ENCODE measurements around the gene GRHL3.

GRHL3 gene

DNA sequence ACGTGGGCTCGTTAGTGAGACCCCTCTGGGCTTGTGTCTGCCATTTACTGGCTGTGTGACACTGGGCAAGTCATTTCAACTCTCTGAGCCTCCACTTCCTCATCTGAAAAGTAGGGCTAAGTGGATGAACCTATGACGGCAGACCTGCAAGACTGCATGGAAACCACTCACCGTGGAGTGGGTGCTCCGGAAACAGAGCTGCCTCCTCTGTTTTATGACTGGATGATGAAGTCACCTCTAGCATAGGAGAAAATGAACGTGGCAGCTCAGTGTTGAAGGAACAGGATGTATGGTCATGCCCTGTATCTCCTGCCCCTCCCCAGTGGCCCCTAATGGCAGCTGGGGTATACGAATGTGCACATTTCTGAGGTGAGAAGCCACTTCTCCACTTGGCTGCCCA lies 53.9 kb downstream of the GRHL3 start:
- no peak for DNase-seq (ENCODE audit: low read depth)

DNA sequence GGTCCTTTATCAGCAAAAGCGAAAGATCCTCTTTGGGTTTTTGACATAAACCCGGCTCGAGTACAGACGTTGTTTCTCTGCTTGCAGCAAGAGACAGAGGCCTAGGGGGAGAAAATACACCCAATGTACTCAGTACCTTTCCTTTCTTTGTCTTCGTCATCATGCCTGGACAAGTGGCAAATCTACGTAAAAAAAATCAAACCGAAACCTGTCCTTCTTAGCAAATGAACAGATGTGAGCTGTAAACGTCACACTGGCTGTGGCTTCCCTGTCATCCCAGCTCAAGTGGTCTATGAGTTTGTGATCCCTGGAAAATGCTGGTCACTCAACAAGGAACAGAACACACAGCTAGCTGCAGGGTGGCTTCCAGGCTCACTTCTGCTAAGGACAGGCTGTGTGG lies 54.6 kb downstream of the GRHL3 start:
- no peak for DNase-seq (ENCODE audit: low read depth)

DNA sequence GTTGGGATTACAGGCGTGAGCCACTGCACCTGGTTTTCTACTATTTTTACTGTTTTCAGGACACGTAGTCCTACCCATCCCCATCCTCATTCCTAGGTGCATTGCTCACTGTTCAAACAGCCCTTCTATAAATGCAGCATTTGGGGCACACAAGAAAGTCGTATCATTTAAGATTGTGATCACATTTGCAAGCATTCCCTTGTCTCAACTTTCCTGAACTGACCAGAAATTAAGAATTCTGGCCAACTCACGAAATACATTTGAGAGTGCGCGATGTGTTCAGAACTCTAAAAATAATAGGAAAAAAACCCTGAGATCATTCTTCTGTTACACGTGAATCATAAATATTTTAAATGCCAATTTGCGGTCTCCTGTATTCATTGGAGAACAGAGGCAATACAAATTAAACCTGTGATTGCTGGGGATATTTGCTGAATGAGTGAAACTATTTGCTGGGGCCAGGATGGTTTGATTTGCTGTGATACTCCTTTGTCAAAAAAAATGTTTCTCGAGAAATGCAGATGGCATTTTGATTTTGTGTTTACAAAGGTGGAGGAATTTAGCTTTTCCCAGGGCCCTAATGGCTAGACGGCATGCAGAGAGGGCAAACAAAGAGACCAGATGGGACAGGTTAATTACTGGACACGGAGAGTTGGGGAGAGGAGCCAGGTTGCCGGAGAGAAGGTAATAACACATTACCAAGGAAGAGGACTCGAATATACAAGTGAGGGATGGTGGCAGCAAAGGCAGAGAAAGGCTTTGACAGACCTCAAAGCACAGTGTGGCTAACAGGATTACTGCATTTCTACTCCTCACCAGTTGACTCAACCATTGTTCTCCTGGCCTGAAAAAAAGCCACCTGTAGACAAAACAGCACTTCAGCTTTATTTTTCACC lies 56.0 kb downstream of the GRHL3 start:
- DNase-seq (ENCODE audit: low read depth): peak; percentile 21

DNA sequence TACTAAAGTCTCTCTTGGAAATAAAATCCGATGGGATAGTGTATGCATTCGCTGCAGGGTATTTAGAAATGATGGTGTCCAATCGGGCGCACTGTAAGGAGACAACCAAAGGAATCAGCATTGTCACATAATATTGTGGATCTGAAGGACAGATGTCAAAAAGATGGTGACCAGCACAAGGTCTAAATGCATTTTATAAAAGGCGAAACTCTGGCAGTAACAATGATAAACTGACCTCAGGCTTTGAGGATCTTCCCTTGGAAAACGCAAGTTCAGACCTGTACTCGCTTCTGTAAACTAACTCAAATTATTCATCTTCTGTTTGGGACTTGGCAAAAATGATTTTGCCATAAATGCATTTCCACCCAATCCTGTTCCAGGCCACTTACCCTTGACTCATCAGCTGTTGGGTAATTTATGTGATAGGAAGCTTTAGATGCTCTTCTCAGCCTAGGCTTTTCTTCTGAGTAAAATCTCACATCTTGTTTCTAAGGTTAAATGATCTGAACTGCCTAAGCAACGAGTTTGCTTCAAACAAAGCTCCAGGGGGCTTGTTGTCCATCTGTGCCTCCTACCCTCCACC lies 60.7 kb downstream of the GRHL3 start:
- DNase-seq (ENCODE audit: low read depth): peak; percentile 29

DNA sequence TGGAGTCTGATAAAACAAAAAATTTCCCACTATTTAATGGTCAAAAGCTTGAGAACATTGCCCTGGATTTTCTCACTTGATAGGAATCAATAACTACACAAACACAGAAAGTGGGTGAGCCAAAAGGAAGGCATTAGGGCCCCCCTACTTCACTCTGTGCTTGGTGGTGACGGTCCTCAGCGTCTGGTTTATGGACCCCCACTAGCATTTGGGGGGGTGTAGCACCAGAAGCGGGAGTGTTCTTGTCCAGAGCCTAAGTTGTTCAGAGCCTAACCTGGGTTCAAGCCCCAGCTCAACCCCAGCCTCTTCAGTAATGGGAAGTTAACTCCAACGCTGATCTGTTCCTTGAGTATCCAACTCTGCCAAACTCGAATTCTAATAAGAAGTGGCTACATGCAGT lies 61.4 kb downstream of the GRHL3 start:
- DNase-seq (ENCODE audit: low read depth): no peak

DNA sequence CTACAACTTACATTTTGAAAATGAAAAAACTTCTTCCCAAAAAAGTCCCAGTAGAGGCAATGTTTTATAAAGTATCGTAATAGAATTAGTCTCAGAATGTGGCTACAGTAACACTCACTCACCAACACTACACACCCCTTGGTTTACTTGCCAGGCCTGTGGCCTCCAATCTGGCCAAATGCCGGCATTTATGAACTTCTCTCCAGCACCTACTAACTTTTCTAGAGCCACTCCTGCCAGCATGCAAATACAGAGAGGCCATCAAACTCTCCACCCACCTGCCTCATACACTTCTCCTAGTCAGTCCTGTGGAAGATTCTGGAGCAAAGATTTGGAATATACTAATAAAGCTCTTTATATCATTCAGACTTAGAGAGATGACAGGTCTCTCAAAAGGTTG lies 62.1 kb downstream of the GRHL3 start:
- no peak for DNase-seq (ENCODE audit: low read depth)

DNA sequence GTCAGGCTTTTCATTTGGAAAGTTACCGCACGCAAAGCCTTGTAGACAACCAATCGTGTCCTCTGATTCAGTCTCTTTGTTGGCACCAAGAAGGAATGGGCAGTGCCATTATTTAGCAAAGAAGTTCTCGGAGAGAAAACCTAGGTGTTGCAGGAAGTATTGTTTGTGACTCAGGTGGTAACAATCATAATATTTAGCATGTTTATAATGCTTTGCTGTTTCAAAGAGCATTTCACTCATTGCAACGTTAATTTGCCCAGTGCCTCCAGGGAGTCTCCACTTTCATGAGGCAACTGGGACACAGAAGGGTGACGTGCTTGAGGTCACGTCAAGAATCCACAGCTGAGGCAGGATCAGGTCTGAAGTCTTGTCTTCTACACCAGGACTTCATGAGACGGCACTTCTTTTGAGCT lies 63.0 kb downstream of the GRHL3 start:
- no peak for DNase-seq (ENCODE audit: low read depth)

DNA sequence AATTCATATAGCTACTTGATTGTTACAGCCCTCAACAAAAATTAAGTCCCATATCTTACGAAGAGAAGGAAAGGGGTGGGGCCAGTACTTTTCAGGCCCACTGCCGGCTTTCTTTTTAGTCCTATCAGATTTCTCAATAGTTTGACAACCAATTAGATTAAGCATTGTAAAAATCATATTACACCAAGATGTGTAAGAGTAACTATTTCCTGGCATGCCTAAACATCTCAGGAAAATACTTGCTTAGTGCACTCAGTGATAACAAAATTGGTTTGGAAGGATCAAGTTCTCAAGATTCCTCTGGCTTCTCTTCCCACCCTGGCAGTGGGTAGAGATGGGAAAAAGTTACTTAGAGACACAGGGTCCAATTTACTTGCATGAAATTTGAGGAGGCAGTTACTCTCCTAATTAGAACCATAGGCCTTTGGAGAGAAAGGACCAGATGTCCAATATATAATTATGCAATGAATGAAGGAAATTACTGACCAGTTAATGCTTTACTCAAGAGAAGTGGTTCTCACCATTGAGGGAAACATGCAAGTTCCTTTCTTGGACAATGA lies 64.3 kb downstream of the GRHL3 start:
- DNase-seq (ENCODE audit: low read depth): no peak

DNA sequence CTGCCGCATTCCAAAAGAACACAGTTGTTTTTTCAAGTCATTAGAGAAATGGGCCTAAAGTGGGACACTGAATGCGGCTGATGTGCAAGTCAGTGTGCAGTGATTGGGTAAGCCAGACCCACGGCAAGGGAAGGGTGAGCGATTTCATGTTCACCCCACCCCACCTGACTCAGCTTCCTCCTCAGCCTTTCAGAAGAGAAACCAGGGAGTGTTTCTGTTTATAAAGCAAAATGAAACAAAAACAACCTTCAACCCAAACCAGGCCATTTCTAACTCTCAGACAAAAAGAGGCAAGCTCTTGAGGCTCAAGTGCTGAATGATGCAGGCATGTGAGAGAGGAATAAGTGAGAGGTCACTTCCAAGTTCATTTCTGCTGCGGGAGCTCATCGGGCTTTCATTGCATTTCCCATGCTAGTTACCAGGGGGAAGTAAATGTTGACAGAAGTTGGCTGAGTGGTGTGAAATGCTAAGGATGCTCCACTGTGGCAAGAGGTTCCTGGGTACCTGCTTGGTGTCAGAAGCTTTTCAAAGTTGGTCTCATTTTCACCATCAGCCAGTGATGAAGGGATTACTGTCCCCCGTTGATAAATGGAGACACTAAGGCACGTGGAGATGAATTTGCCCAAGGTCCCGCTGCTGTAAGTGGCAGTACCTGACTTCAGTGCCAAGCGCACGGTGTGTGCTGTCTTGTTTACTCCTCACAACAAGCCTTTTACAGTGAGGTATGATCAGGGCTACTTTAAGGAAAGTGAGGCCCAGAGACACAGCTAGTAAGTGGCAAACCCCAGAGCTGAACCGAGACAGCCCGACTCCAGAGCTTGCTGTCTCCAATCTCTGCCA lies 65.3 kb downstream of the GRHL3 start:
- DNase-seq (ENCODE audit: low read depth): peak; percentile 70

DNA sequence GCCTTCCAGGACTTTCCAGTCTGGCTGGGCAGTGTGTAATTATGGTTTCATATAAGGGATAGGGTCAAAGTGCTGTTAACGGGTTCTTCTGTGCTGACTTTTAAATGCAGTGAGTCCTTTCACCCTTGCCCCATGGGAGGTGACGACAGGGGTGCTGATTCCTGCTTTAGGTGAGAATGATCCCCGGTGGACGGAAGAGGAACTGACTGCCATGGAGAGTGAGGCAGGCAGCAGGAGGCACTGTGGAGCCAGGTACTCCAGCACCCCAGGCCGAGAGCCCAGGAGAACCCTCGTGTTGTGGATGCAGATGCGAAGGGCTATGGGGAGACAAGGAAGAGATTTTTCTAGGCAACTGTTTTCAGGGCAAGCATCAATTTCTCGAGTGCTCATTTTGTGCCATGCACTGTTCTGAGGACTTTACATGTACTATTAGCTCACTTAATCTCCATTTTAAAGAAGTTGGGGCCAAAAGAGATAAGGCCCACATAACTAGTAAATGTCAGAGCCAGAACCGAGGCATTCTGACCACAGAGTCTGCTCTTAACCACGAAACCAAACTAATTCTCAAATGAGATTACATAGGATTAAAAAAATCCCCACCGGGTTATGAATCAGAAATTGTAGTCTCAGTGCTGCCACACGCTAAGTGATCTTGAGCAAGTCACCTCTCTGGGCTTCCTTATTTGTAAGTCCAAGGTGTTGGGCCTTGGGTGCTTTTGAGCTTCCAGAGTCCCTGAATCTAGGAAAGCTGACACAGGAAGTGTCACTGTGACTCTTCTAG lies 66.2 kb downstream of the GRHL3 start:
- peak; percentile 41 for DNase-seq (ENCODE audit: low read depth)

DNA sequence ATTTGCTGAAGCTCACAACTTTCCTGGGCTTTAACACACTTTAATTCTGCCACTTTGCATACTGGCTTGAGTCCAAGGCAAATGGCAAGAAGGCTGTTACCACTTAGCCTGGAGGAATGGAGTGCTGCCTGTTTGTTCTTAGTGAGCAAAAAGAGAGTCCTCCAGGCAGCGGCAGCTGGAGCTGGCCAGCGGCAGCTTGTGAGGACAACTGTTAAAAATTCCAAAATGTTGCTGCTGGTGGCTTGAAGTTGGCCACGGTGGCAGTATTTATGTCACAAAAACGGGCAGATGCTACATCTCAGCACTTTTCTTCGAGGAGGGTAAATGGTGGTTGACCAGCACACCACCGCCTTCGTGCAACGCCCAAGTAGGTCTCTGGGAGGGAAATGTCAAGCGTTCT lies 67.1 kb downstream of the GRHL3 start:
- no peak for DNase-seq (ENCODE audit: low read depth)

DNA sequence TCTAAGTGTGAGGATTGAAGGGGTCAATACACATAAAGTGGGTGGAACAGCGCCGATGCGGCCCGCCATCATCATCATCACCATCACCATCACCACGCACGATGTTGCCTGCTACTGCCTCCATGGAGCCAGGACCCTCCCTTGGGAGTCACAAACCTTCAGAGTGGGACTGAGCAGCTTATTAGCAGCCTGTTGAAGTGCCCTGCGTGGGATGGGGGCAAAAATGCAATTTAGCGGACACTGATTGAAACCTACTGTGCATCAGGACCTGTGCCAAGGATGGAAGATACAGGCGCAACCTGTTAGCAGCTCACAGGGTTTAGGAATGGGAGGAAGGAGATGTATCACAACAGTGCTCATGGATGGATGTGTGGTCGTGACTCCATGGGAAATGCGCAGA lies 67.8 kb downstream of the GRHL3 start:
- DNase-seq (ENCODE audit: low read depth): no peak

DNA sequence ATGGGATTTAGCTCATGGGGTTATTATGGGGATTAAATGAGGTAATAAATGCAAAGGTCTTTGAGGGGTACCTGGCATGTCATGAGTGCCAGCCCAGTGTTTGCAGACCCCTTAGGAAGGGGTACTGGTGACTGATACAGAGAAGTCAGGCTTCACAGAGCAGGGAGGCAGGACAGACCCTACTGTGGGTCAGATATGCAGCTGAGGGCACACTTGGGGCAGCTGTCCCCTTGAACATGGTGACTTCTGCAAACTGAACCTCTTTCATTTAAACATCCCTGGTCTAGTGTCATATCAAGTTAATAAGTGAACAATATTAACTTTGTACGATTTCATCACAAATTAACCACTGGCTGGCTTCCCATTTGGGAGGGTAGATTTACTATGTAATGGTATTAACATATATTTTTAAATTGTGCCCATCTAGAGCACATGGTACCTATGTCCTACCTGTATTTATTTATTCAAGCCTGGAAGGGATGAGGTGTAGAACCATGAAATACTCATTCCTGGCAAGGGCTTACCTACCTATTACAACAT lies 68.5 kb downstream of the GRHL3 start:
- no peak for DNase-seq (ENCODE audit: low read depth)

DNA sequence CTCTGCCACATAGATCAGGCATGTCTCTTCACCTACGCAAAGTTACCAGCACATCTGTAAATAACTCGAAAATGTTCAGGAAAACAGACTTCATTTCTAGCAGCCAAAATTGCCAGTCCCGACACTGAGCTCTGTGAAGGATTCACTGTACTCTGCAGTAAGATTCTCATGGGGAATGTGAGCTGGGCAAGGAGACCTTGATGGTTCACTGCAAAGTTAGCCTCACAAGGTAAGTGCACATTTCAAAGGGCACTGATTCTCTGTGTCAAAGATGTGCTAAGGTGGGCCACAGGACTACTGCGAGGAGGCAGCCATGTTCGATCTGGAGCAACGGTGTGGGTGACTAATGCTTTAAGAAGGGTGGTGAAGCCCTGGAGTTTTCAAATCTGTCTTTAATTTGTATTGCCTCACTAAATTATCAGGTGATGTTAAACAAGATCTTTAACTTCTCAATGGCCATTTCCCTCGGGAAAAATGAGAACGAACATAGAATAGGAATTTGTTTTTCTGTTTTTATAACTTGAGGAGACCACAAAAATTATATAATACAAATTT lies 69.3 kb downstream of the GRHL3 start:
- DNase-seq (ENCODE audit: low read depth): no peak

DNA sequence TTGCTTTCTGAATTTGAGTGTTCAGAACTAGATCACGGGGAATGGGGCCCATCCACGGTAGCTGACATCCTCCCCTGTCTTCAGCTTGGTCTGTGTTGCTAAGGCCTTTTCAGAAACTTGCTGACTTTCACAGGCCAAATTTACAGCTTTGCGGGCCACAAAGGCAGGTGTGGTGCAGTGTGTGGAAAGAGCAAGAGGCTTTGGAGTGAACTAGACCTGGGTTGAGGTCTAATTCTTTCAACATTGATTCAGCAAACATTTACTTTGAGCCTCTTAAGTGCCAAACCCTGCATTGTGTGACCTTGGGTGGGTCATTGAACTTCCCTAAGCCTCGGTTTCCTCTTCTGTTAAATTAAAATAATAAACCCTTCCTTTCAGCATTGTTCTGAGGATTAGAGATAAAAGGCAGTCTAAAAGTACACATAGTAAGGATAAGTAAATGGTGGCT lies 70.1 kb downstream of the GRHL3 start:
- no peak for DNase-seq (ENCODE audit: low read depth)

DNA sequence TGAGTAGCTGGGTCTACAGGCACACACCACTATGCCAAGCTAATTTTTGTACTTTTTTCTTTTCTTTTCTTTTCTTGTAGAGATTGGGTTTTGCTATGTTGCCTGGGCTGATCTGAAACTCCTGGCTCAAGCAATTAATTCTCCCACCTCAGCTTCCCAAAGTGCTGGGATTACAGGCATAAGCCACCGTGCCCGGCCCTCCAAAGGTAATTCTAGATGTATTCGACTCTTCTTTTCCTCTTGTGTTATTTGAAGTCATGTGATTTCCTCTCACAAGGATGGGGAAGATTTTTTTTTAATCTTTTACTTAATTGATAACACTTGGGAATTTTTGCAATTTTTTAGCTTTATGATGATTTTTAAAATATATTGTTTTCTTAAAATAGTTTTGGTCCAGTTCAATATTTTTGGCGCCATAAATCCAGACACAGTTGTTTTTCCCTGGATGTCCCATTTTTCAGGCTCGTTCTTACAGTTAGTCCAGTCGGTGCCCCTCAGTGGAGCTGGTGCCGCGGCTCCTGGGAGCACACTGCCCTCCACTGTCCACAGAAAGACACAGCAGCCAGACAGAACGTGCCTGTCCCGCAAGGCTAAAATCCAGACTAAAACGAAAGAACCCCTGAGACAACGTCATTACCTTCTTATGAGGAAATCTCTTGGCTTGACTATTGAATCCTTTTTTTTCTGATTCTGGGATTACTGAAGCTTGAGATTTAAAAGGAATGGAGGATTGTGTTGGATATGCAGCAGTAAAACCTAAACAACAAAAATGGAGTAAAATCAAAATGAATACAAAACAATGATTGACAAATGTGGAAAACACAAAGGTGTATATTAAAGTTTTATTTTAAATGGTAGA lies 72.0 kb downstream of the GRHL3 start:
- peak; percentile 84 for DNase-seq (ENCODE audit: low read depth)

DNA sequence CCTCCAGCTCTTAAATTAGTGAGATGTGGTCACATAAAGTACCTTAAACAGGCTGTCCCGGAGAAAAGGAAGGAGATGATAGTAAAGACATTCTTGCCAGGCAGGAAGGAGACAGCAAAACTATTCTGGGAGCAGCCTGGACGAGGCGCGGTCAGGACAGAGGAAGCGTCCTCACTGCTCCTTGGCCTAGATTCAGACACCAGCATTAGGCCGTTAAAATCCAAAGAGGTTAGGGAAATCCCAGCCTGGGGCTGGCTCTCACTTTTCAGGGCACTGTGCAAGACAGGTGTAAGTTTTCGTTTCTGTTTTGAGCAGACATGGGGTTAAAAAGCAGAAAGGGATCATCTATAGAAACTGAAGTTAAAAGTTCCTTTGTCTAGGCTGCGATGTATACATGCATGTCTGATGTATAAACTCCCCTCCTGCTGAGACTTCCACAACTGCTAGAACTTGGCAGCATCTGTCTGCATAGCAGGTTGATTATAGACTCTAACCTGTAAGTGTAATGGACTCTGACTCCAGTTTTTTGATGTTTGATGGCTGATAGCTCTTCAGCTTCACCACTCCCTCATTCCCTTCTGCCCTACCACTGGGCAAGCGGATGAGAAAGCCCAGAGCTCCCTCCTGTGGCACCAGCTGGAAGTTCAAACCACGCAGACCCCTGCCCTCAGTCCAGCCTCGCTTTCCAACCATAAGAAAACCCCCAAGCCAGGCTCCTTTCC lies 72.9 kb downstream of the GRHL3 start:
- DNase-seq (ENCODE audit: low read depth): peak; percentile 63

DNA sequence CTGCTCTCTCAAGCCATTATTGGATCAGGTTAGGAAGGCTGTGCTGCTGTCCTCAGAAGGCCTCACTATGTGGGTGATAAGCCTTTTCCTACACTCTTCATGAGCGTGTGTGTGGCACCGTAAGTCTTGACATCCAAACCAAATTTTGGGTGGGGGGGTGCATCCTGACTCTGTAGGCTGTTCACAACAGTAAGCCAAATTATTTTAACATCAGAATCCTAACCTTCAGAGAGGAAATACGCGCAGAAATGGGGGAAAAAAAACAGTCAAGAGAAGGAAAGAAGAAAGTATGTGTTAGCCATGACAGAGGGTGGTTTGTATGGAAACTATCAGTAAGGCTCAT lies 73.4 kb downstream of the GRHL3 start:
- DNase-seq (ENCODE audit: low read depth): no peak

DNA sequence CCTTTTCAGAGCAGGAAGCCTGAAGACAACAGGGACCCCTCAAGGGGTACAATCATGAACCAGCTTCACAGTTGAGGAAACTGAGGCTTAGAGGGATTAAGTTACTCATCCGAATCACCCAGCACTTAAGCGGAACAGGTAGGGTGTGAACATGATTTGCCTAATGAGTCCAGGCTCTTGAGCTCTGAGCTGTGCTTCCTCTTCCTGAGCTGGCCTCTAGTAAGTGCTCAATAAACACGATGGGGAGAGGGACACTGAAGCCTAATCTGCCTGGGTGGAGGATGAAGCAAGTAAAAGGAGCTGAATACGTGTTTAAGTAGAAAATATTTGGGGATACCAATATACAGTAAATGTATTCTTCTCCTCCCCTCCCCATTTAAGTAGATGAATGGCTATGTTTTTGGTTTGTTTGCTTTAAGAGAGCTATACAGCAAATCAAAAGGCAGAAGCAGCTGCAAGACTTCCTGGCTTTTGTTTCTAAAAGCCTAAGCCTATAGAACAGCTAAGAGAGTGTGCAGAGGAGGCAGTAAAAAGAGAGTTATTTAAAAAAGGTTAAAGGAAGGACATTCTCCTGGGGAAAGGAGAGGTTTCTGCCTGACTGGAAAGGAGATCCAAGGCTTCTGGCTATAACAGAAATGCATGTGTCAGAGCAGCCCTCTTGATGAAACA lies 74.0 kb downstream of the GRHL3 start:
- no peak for DNase-seq (ENCODE audit: low read depth)

All from ELR (cell line).